Glutamatergic neuron (in vitro differentiated cells): ENCODE data around the gene GYPC. TPM values are rescaled to one million over a fixed set of nuclear protein-coding genes. Genes with fewer than 3 reads are reported as not detected.

Experiments used
- DNase-seq: peaks from one replicate; pipeline ENCODE4 v3.0.0; 2022
- H3K27ac Mint-ChIP-seq: one replicate; pipeline ENCODE4 v1.8.0; 2020; ENCODE audit warnings: mild to moderate bottlenecking, mixed read lengths, inconsistent platforms; ENCODE audit not compliant: unreplicated experiment
- H3K27me3 Mint-ChIP-seq: one replicate; pipeline ENCODE4 v1.8.0; 2020; ENCODE audit warnings: mild to moderate bottlenecking, moderate library complexity, mixed read lengths, inconsistent platforms; ENCODE audit not compliant: unreplicated experiment
- H3K36me3 Mint-ChIP-seq: one replicate; pipeline ENCODE4 v1.8.0; 2020; ENCODE audit warnings: mild to moderate bottlenecking, mixed read lengths, inconsistent platforms; ENCODE audit not compliant: unreplicated experiment
- H3K4me1 Mint-ChIP-seq: one replicate; pipeline ENCODE4 v1.8.0; 2020; ENCODE audit warnings: mild to moderate bottlenecking, low read depth, mixed read lengths, inconsistent platforms; ENCODE audit not compliant: unreplicated experiment
- H3K4me3 Mint-ChIP-seq: one replicate; pipeline ENCODE4 v1.8.0; 2020; ENCODE audit warnings: mild to moderate bottlenecking, mixed read lengths, inconsistent platforms; ENCODE audit not compliant: unreplicated experiment
- H3K9me3 Mint-ChIP-seq: one replicate; pipeline ENCODE4 v1.8.0; 2020; ENCODE audit warnings: mild to moderate bottlenecking, moderate library complexity, mixed read lengths, inconsistent platforms; ENCODE audit not compliant: unreplicated experiment
- total RNA-seq: library from RNA; stranded (reverse); fragmentation: NEBNext Ultra II Directional; extraction: Animal tissue kit (Norgen Biotek cat#: 25700); gene quantifications from one replicate; pipeline ENCODE4 v1.2.1, GENCODE V29; 2021; ENCODE audit not compliant: unreplicated experiment
- TF ChIP-seq, protein P1 (sequence below): fragments of 200-600 bp; sonication (generic); IDR thresholded peaks from one replicate; pipeline ENCODE4 v1.5.0; 2021; ENCODE audit not compliant: partially characterized antibody, unreplicated experiment

The GYPC gene
- total RNA-seq, 1 donor from 2014 or later = 2.0 TPM

GRCh38 chr2:126655051-126655450 lies 907 bp upstream of the GYPC start:
- no peak for DNase-seq
- H3K4me1 Mint-ChIP-seq = peaks cover 9% of the 10 kb centered on the region
- peaks cover 5% of the 10 kb centered on the region for H3K27me3 Mint-ChIP-seq
- peaks cover 5% of the 10 kb centered on the region for H3K9me3 Mint-ChIP-seq
- peak overlapping the region; percentile 89 for H3K4me3 Mint-ChIP-seq
- H3K27ac Mint-ChIP-seq = no peak overlapping the region
- TF ChIP-seq, protein P1, sequence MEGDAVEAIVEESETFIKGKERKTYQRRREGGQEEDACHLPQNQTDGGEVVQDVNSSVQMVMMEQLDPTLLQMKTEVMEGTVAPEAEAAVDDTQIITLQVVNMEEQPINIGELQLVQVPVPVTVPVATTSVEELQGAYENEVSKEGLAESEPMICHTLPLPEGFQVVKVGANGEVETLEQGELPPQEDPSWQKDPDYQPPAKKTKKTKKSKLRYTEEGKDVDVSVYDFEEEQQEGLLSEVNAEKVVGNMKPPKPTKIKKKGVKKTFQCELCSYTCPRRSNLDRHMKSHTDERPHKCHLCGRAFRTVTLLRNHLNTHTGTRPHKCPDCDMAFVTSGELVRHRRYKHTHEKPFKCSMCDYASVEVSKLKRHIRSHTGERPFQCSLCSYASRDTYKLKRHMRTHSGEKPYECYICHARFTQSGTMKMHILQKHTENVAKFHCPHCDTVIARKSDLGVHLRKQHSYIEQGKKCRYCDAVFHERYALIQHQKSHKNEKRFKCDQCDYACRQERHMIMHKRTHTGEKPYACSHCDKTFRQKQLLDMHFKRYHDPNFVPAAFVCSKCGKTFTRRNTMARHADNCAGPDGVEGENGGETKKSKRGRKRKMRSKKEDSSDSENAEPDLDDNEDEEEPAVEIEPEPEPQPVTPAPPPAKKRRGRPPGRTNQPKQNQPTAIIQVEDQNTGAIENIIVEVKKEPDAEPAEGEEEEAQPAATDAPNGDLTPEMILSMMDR = no peak
- H3K36me3 Mint-ChIP-seq = no peaks in the 10 kb centered on the region

DNA sequence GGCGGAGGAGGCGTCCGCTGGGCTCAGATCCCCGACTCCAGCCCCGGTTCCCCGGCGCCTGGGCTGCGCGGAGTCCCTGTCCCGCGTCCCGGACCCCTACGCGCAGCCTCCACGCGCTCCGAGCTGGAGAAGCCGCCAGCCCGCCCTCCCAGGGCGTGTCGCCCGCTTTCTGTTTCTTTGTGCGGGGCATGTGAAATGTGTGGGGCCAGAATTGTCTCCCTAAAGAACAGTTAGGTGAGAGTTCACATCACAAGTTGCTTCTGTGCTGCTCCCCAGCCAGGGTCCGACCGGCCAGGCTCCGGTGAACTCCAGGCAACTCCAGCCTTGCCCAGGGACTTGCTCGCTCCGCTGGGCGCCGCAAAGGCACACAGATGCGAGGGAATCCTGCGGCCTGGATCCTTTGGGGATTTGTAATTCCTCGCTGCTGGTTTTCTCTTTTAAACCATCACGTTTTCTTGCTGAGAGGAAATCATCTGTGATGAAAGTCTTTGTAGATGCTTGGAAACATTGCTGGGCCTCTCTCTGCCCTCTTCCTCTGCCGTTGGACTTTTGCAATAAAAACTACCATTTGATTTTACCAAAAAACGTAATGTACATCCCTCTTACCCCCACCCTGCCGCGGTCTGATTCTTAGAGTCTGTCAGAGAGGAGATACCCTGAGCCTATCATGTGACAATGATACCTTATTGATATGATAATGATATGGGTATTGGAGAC lies 631 bp downstream of the GYPC start:
- peak; percentile 43 for DNase-seq
- peak overlapping the region; percentile 33 for H3K27ac Mint-ChIP-seq
- no peaks in the 10 kb centered on the region for H3K36me3 Mint-ChIP-seq
- H3K4me3 Mint-ChIP-seq = peak overlapping the region; percentile 87
- peaks cover 5% of the 10 kb centered on the region for H3K9me3 Mint-ChIP-seq
- TF ChIP-seq, protein P1 = no peak
- H3K27me3 Mint-ChIP-seq = peaks cover 5% of the 10 kb centered on the region
- peaks cover 9% of the 10 kb centered on the region for H3K4me1 Mint-ChIP-seq

DNA sequence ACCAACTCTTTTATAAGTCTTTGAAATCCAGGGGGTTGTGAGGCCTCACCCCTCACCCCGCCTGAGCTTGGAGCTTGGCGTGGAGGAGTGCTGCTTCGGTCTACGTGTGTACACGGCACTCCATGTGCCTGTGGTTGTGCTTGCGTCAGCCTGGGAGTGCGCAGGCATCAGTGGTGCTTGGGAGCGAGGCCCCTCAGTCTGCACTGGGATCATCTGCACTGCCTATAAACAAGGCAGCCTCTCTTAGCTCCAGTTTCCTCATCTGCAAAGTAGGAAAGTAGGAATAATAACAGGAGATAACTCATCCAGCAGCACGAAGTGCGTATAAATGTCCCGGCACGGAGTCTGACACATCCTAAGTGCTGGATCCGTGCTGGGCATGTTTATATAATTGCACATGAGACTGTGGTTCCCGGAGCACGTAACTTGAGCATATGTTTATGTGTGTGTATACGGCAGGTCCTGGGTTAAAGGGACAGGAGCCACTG lies 1.2 kb downstream of the GYPC start:
- DNase-seq = no peak
- H3K27ac Mint-ChIP-seq = peak overlapping the region; percentile 33
- H3K36me3 Mint-ChIP-seq = no peaks in the 10 kb centered on the region
- peaks cover 5% of the 10 kb centered on the region for H3K27me3 Mint-ChIP-seq
- peaks cover 5% of the 10 kb centered on the region for H3K9me3 Mint-ChIP-seq
- H3K4me1 Mint-ChIP-seq = peaks cover 9% of the 10 kb centered on the region
- TF ChIP-seq, protein P1 = no peak
- peak overlapping the region; percentile 87 for H3K4me3 Mint-ChIP-seq

DNA sequence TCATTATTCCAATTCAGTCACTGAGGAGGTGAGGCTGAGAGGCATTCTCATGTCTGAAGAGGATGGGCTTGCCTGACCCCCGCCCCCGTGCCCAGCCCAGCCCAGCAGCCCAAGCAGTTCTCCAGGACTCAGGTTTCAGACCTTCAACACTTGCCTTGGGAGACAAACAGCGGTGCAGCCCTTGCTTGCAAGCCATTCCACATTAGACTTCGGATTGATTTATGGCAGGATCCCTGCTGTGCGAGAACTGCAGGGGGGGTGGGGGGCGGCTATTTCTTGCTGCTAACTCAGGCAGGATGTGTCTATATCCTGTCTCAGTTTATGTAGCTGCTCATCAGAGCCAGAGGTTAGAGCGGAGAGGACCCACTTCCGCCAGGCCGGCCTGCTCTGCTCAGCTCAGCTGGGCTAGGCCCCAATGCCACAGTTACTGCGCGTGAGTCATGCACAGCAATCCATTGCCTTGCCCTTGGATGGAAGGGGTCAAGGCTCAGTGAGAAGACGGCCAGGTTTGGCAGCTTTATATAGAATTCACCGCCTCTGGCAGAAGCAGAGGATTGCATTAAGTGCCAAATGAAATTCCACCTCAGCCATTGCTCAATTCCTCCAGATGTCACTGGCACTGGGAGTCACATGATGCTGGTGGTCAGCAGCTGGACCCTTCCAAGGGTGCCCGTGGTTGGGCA lies 1.8 kb downstream of the GYPC start:
- no peaks in the 10 kb centered on the region for H3K36me3 Mint-ChIP-seq
- H3K4me3 Mint-ChIP-seq = no peak overlapping the region
- TF ChIP-seq, protein P1 = no peak
- H3K4me1 Mint-ChIP-seq = peaks cover 9% of the 10 kb centered on the region
- DNase-seq = peak; percentile 36
- H3K9me3 Mint-ChIP-seq = peaks cover 5% of the 10 kb centered on the region
- H3K27me3 Mint-ChIP-seq = peaks cover 7% of the 10 kb centered on the region
- no peak overlapping the region for H3K27ac Mint-ChIP-seq

DNA sequence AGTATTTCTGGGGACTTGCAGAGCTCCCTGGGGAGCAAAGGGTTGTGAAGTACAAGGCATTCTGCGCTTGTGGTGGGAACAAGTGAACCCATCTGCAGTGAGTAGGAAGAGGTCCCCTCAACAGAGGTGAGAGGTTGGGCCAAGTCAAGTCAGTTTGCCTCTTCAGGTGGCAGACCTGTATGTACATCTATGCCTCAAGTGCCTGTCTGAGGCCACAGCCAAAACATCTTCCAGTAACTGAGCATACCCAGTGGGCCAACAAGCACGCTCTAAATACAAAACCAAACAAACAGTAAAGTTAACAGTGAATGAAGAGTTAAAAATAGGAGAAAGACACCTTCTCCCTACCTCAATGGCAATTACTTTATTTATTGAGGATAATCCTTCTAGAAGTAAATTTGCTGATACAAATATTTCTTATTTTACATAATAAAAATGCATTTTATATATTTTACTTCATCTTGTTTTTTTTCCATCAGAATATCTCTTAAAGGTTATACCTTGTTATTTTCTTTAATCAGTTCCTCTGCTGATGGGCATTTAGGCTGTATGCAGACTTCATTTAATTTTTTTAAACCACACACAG lies 2.5 kb downstream of the GYPC start:
- Mint-ChIP-seq H3K4me3 (no peak overlapping the region), H3K36me3 (no peaks in the 10 kb centered on the region)
- no peak for DNase-seq

More for the DNA sequence above, 2.5 kb downstream of the GYPC start:
- TF ChIP-seq, protein P1 = no peak
- peaks cover 9% of the 10 kb centered on the region for H3K4me1 Mint-ChIP-seq
- H3K9me3 Mint-ChIP-seq = peaks cover 5% of the 10 kb centered on the region
- H3K27ac Mint-ChIP-seq = no peak overlapping the region
- H3K27me3 Mint-ChIP-seq = peaks cover 8% of the 10 kb centered on the region
